Tibial nerve (tissue), 4 donors: Measurements from ENCODE around the gene PDE1C.

ENCODE experiments used
- EP300 ChIP-seq, 2 donors: sonication (generic); formaldehyde crosslinking; IDR thresholded peaks; one replicate each; pipeline ENCODE4 v1.6.1; 2017; ENCODE audit warnings: antibody characterized with exemption in 2 of 2, mild to moderate bottlenecking in 1 of 2
- POLR2A ChIP-seq, 2 donors: fragments of 450-650 bp; IDR thresholded peaks; one replicate each; pipeline ENCODE4 v1.6.1; 2017; ENCODE audit warnings: antibody characterized with exemption in 2 of 2, mild to moderate bottlenecking in 2 of 2, moderate library complexity in 2 of 2
- TF ChIP-seq, protein P1 (sequence below), 5 experiments: fragments of 200-600 bp in 3 of 5; fragments of 450-650 bp in 2 of 5; sonication (generic) in 3 of 5; IDR thresholded peaks; one replicate each; pipeline ENCODE4 v1.5.1; 2016 to 2019; ENCODE audit warnings: antibody characterized with exemption in 5 of 5, mild to moderate bottlenecking in 3 of 5, moderate library complexity in 2 of 5

DNA sequence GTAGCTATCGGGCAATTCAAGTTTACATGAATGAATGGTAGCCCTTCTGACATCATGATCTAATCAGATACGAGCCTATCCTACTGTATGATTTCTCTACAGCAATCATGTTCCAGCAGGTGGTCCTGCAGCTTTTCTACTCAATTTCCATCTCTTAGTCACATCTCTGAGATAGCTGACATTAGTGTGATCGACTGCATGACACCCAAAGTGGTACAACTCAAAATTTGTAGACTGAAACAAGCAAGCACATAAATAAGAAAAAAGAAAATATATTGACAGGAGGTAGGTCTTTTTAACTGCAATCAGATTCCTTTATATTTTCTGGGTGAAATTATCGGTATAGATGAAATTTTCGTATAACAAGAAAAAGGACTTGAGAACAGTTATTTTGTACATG is 251.2 kb downstream of the PDE1C start:
- TF ChIP-seq, protein P1, sequence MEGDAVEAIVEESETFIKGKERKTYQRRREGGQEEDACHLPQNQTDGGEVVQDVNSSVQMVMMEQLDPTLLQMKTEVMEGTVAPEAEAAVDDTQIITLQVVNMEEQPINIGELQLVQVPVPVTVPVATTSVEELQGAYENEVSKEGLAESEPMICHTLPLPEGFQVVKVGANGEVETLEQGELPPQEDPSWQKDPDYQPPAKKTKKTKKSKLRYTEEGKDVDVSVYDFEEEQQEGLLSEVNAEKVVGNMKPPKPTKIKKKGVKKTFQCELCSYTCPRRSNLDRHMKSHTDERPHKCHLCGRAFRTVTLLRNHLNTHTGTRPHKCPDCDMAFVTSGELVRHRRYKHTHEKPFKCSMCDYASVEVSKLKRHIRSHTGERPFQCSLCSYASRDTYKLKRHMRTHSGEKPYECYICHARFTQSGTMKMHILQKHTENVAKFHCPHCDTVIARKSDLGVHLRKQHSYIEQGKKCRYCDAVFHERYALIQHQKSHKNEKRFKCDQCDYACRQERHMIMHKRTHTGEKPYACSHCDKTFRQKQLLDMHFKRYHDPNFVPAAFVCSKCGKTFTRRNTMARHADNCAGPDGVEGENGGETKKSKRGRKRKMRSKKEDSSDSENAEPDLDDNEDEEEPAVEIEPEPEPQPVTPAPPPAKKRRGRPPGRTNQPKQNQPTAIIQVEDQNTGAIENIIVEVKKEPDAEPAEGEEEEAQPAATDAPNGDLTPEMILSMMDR (IDR thresholded peaks at IDR 0.05): no peak
- TF ChIP-seq EP300 (IDR thresholded peaks at IDR 0.05) (no peak), POLR2A (IDR thresholded peaks at IDR 0.05) (no peak)
